ENCODE data around the gene MCF2L. TPM values are rescaled to one million over a fixed set of nuclear protein-coding genes. Genes with fewer than 3 reads are reported as not detected.

Gene MCF2L
- total and polyA plus RNA-seq, 7 donors = 9.1 to 40.5 (median 20.3) TPM

GRCh38 chr13:112997188-112998130 lies 28.4 kb downstream of the MCF2L start:
- Histone ChIP-seq H3K27me3 (ENCODE audit: insufficient read depth in 3 of 3, low read length in 2 of 3) (peaks cover 0 to 80% (median 13%) of the 10 kb centered on the region in 3 donors), H3K9me3 (no peaks in the 10 kb centered on the region), H3K4me1 (peaks cover 6% of the 10 kb centered on the region), H3K4me3 (no peak overlapping the region), H3K36me3 (ENCODE audit: insufficient read depth in 1 of 2, low read depth in 1 of 2) (no peaks in the 10 kb centered on the region), H3K27ac (no peak overlapping the region)
- TF ChIP-seq CTCF (IDR thresholded peaks at IDR 0.05) = no peak
- intact Hi-C loops (cut with DNase I) = no loop called here
- DNase-seq = no peak
- whole genome bisulfite sequencing, 3 donors = 54 to 59% (median 59%) methylated on average over 30 of the region's 30 CpGs
- ATAC-seq = no peak

GRCh38 chr13:112998521-112999280 lies 29.7 kb downstream of the MCF2L start:
- Histone ChIP-seq H3K36me3 (ENCODE audit: insufficient read depth in 1 of 2, low read depth in 1 of 2) (no peaks in the 10 kb centered on the region), H3K4me3 (no peak overlapping the region), H3K27me3 (ENCODE audit: insufficient read depth in 3 of 3, low read length in 2 of 3) (peaks cover 0 to 88% (median 18%) of the 10 kb centered on the region in 3 donors), H3K27ac (no peak overlapping the region), H3K4me1 (peaks cover 6% of the 10 kb centered on the region), H3K9me3 (no peaks in the 10 kb centered on the region)
- no peak for TF ChIP-seq CTCF (IDR thresholded peaks at IDR 0.05)
- intact Hi-C loops (cut with DNase I) = no loop called here
- ATAC-seq (no peak), DNase-seq (no peak)
- 55 to 66% (median 56%) methylated on average over 23 of the region's 23 CpGs for WGBS, 3 donors

- peaks cover 0 to 86% (median 16%) of the 10 kb centered on the region in 3 donors for H3K27me3 ChIP-seq (ENCODE audit: insufficient read depth in 3 of 3, low read length in 2 of 3)
Measured at GRCh38 chr13:112999414-113000177, 30.6 kb downstream of the MCF2L start.

More at GRCh38 chr13:112999414-113000177, 30.6 kb downstream of the MCF2L start:
- TF ChIP-seq CTCF (IDR thresholded peaks at IDR 0.05) = no peak
- Histone ChIP-seq H3K4me1 (peaks cover 6% of the 10 kb centered on the region), H3K4me3 (no peak overlapping the region), H3K27ac (no peak overlapping the region), H3K9me3 (no peaks in the 10 kb centered on the region), H3K36me3 (ENCODE audit: insufficient read depth in 1 of 2, low read depth in 1 of 2) (no peaks in the 10 kb centered on the region)
- DNase-seq (no peak), ATAC-seq (no peak)
- 83 to 90% (median 88%) methylated on average over 31 to 32 of the region's 32 CpGs for WGBS, 3 donors
- intact Hi-C loops (cut with DNase I) = no loop called here

All from psoas muscle (tissue), 8 donors.